Activated CD4-positive, alpha-beta T cell treated with anti-CD3 and anti-CD28 coated beads, Interleukin-2, amount 50 U/mL, for 1 hour (primary cell): ENCODE results near the gene RGMB.
"Not testable (repeated sequence)": the region's sequence is repeated elsewhere in the genome, so short reads cannot be mapped to it uniquely, and the experiment has no call there.

Experiments used
- DNase-seq: peaks from one replicate; pipeline ENCODE4 v3.0.0-alpha.2; 2020

RGMB gene, protein sequence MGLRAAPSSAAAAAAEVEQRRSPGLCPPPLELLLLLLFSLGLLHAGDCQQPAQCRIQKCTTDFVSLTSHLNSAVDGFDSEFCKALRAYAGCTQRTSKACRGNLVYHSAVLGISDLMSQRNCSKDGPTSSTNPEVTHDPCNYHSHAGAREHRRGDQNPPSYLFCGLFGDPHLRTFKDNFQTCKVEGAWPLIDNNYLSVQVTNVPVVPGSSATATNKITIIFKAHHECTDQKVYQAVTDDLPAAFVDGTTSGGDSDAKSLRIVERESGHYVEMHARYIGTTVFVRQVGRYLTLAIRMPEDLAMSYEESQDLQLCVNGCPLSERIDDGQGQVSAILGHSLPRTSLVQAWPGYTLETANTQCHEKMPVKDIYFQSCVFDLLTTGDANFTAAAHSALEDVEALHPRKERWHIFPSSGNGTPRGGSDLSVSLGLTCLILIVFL

GRCh38 chr5:98773464-98774191 is at the start of gene RGMB:
Gene RGMB, plus strand, starts transcription at chr5:98773663. Its CDS starts 408 bp downstream, at chr5:98774071.
- DNase-seq, result peak; percentile 89

GRCh38 chr5:98726258-98726657 is 47.2 kb upstream of the RGMB start:
- no peak for DNase-seq

GRCh38 chr5:98727686-98728085 is 45.8 kb upstream of the RGMB start:
- no peak for DNase-seq

DNA sequence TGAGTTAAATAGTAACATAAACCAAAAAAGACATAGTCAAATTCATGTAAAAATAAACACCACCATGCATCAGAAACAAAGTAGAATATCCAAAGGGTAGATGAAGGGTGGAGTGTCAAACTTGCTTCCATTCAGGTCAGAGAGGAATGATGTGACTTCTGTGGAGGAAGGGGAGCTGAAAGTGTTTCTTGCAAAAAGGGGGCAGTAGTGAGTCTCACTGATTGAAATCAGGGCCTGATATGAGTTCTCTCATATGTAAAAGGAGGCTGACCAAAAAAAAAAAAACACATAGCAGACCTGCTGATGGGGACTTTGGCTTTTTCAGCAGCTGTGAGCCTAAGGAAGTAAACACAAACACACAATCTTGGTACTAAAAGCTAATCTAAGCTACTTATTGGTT is 38.8 kb upstream of the RGMB start:
- no peak for DNase-seq

GRCh38 chr5:98735806-98736507 is 37.5 kb upstream of the RGMB start:
- DNase-seq, result no peak

- DNase-seq, result no peak
Measured at GRCh38 chr5:98736753-98737152, 36.7 kb upstream of the RGMB start.

- DNase-seq, result not testable (repeated sequence)
Measured at GRCh38 chr5:98737441-98737840, 36.0 kb upstream of the RGMB start.

GRCh38 chr5:98738481-98739149 is 34.8 kb upstream of the RGMB start:
- not testable (repeated sequence) for DNase-seq

- DNase-seq, result no peak
Measured at GRCh38 chr5:98741926-98742325, 31.5 kb upstream of the RGMB start.

GRCh38 chr5:98742396-98743073 is 30.9 kb upstream of the RGMB start:
- DNase-seq, result no peak

- not testable (repeated sequence) for DNase-seq
Measured at GRCh38 chr5:98748259-98748658, 25.2 kb upstream of the RGMB start.

- DNase-seq, result no peak
Measured at GRCh38 chr5:98749046-98749445, 24.4 kb upstream of the RGMB start.

DNA sequence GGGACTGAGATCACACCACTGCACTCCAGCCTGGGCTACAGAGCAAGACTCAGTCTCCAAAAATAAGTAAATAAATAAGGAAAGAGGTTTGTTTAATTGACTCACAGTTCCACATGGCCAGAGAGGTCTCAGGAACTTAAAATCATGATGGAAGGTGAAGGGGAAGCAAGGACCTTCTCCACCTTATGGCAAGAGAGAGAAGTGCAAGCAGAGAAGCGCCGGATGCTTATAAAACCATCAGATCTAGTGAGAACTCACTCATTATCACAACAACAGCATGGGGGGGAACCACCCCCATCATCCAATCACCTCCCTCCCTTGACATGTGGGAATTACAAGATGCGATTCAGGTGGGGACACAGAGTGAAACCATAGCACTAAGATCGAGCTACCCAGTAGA is 22.8 kb upstream of the RGMB start:
- DNase-seq, result no peak

- DNase-seq, result not testable (repeated sequence)
Measured at GRCh38 chr5:98752331-98752730, 21.1 kb upstream of the RGMB start.

DNA sequence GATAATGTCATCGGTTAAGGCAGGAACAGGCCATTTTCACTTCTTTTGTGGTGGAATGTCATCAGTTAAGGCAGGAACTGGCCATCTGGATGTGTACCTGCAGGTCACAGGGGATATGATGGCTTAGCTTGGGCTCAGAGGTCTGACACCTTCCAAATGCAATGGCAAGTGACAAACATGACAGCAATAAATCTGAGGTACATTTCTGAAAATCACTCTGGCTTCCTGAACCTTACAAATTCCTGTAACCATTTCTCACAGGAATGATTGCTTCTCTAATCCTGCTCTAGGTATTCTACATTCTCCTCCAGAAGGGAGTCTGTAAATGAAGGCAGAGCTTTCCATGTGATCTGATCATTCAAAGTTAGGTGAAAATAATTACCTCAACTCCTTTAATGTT is 20.7 kb upstream of the RGMB start:
- not testable (repeated sequence) for DNase-seq

DNA sequence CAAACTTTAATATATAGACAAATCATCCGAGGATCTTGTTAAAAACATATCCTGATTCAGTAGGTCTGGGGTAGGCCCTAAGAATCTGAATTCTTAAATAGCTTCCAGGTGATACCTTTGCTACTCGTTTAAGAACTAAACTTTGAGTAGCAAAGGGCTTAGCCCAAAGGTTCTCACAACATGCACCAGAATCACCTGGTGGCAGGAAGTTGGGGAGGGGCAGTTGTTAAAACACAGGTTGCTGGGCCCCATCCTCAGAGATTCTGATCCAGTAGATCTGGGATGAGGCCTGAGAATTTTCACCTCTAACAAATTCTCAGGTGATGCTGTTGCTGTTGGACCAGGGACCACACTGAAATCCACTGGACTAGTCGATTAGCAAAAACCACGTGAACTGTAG is 20.0 kb upstream of the RGMB start:
- no peak for DNase-seq

DNA sequence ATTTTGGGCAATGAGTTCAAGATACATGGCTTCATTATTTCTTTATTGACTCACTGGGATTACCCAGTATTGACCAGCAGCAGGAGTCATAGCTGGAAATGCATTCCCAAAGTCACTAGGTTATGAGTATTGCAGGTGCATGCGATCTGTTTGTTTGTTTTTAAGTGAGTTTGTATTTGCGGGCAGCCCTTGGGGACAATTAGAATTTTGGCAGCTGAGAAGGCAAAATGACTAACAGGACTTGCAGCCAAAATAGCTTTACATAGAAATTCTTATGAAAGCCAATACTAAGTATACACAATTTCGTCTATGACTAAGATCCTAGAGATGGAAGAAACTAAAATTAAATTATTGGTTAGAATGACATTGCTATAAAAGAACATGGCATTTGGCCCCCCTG is 18.1 kb upstream of the RGMB start:
- no peak for DNase-seq

GRCh38 chr5:98757978-98758377 is 15.5 kb upstream of the RGMB start:
- no peak for DNase-seq

DNA sequence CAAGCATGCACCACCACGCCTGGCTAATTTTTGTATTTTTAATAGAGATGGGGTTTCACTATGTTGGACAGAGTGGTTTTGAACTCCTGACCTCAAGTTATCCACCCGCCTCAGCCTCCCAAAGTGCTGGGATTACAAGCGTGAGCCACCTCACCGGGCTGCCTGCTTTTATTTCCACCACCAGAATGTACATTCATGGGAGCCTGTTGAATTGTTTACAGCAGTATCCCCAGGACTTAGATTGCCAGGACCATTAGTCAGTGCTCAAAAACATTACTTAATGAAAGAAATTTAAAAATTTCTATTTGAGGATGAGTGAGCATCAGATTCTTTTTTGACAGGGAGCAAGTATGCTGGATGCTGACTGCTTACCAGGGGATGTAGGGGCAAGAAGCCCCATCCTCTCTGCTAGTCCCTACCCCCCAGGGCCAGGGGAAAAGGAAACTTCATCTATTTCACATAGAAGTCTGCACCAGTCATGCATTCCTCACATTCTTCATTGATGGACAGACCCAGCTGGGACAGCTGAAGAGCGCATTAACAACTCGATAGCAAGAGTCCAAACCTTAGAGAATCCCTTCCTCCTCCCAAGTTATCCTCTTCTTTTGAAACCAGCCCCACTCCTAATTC is 10.3 kb upstream of the RGMB start:
- no peak for DNase-seq

DNA sequence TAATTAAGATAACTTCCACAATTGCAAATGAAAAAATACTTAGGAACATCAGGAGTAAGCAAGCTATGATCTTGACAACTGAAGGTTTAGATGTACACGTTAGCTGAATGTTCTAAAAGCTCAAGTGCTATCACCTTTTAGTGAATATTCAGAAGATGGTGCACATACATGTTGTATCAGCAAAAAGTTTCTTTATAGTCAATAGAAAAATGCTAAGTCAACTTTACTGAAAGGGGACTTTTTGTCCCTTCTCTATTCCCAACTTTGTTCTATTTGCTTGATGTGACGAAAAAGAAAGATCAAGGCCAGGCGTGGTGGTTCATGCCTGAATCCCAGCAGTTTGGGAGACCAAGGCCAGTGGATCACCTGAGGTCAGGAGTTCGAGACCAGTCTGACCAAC is 7.6 kb upstream of the RGMB start:
- no peak for DNase-seq

- DNase-seq, result no peak
Measured at GRCh38 chr5:98767581-98767980, 5.9 kb upstream of the RGMB start.
